Body of pancreas (tissue), 4 donors: Measurements from ENCODE around the gene NUBPL.

Source experiments
- POLR2A ChIP-seq, 3 donors: fragments of 450-650 bp; IDR thresholded peaks; one replicate each; pipeline ENCODE4 v1.6.1; 2016; ENCODE audit warnings: antibody characterized with exemption in 3 of 3, mild to moderate bottlenecking in 2 of 3
- TF ChIP-seq, protein P1 (sequence below), 7 experiments: fragments of 450-650 bp in 4 of 7; fragments of 200-600 bp in 3 of 7; sonication (generic) in 3 of 7; IDR thresholded peaks; one replicate each; pipeline ENCODE4 v1.5.1; 2016 to 2019; ENCODE audit warnings: antibody characterized with exemption in 7 of 7

DNA sequence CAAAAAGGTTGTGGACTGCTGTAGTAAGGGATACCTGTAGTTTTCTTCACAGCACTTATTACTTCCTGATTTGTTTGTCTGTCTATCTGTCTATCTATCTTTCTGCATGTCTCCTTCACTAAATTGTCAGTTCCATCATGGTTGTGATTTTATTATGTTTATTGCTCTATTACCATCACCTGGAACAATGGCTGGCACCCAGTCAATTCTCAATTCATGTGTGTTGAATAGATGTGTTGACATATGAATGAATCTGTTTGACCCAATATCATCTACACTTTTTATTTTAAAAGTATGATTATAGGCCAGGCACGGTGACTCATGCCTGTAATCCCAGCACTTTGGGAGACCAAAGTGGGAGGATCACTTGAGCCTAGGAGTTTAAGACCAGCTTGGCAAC is 224.4 kb downstream of the NUBPL start:
- TF ChIP-seq, protein P1, sequence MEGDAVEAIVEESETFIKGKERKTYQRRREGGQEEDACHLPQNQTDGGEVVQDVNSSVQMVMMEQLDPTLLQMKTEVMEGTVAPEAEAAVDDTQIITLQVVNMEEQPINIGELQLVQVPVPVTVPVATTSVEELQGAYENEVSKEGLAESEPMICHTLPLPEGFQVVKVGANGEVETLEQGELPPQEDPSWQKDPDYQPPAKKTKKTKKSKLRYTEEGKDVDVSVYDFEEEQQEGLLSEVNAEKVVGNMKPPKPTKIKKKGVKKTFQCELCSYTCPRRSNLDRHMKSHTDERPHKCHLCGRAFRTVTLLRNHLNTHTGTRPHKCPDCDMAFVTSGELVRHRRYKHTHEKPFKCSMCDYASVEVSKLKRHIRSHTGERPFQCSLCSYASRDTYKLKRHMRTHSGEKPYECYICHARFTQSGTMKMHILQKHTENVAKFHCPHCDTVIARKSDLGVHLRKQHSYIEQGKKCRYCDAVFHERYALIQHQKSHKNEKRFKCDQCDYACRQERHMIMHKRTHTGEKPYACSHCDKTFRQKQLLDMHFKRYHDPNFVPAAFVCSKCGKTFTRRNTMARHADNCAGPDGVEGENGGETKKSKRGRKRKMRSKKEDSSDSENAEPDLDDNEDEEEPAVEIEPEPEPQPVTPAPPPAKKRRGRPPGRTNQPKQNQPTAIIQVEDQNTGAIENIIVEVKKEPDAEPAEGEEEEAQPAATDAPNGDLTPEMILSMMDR (IDR thresholded peaks at IDR 0.05) = no peak
- TF ChIP-seq POLR2A (IDR thresholded peaks at IDR 0.05) = no peak
